Activated CD8-positive, alpha-beta memory T cell treated with anti-CD3 and anti-CD28 coated beads, Interleukin-2, amount 50 U/mL, for 1 hour (primary cell): ENCODE measurements around the gene TMEM30A.

Experiments
- DNase-seq: peaks from one replicate; pipeline ENCODE4 v3.0.0-alpha.2; 2020; ENCODE audit errors: extremely low read depth

The TMEM30A gene

GRCh38 chr6:75284632-75285282, at the start of gene TMEM30A:
Gene TMEM30A (minus strand): TSS chr6:75284792. CDS start chr6:75284638, 154 bp downstream.
- DNase-seq = peak; percentile 95

GRCh38 chr6:75333676-75334200, 49.1 kb upstream of the TMEM30A start:
- no peak for DNase-seq

GRCh38 chr6:75331151-75331550, 46.6 kb upstream of the TMEM30A start:
- DNase-seq = no peak

GRCh38 chr6:75329703-75330102, 45.1 kb upstream of the TMEM30A start:
- no peak for DNase-seq

GRCh38 chr6:75327807-75328206, 43.2 kb upstream of the TMEM30A start:
- no peak for DNase-seq

- DNase-seq = no peak
Measured at GRCh38 chr6:75326557-75327258, 42.1 kb upstream of the TMEM30A start.

GRCh38 chr6:75318900-75319299, 34.3 kb upstream of the TMEM30A start:
- DNase-seq = no peak

- no peak for DNase-seq
Measured at GRCh38 chr6:75317503-75318206, 33.1 kb upstream of the TMEM30A start.

GRCh38 chr6:75315978-75316377, 31.4 kb upstream of the TMEM30A start:
- DNase-seq = no peak

- no peak for DNase-seq
Measured at GRCh38 chr6:75308250-75308988, 23.8 kb upstream of the TMEM30A start.

- no peak for DNase-seq
Measured at GRCh38 chr6:75307364-75308004, 22.9 kb upstream of the TMEM30A start.

- no peak for DNase-seq
Measured at GRCh38 chr6:75306064-75306463, 21.5 kb upstream of the TMEM30A start.

- DNase-seq = no peak
Measured at GRCh38 chr6:75305573-75305972, 21.0 kb upstream of the TMEM30A start.

- no peak for DNase-seq
Measured at GRCh38 chr6:75302280-75302679, 17.7 kb upstream of the TMEM30A start.

- DNase-seq = no peak
Measured at GRCh38 chr6:75301537-75301936, 16.9 kb upstream of the TMEM30A start.

- DNase-seq = no peak
Measured at GRCh38 chr6:75301088-75301487, 16.5 kb upstream of the TMEM30A start.

- no peak for DNase-seq
Measured at GRCh38 chr6:75300531-75300855, 15.9 kb upstream of the TMEM30A start.

- no peak for DNase-seq
Measured at GRCh38 chr6:75299801-75300530, 15.4 kb upstream of the TMEM30A start.

GRCh38 chr6:75296811-75297779, 12.5 kb upstream of the TMEM30A start:
- no peak for DNase-seq

- no peak for DNase-seq
Measured at GRCh38 chr6:75292555-75292954, 8.0 kb upstream of the TMEM30A start.
